SK-N-SH (cell line): ENCODE measurements around the gene SNX15. TPM values are rescaled to one million over a fixed set of nuclear protein-coding genes. Genes with fewer than 3 reads are reported as not detected.

Experiments used
- CTCF ChIA-PET: fragments of 300-600, 350-600 bp; formaldehyde crosslinking; extraction: SDS; loops from one replicate; lab custom pipeline; 2021; lab: Yijun Ruan, JAX
- POLR2A ChIA-PET: fragments of 350-600 bp; sonication (Branson Sonifier 250); formaldehyde crosslinking; extraction: SDS; loops from one replicate; lab custom pipeline; 2020; ENCODE audit warnings: antibody characterized with exemption, inconsistent platforms; lab: Yijun Ruan, JAX
- DNase-seq: peaks from one replicate; pipeline ENCODE4 v3.0.0; 2012
- H2AFZ ChIP-seq: fragments of 200-600 bp; sonication (generic); 2 replicates; pipeline ENCODE4 v1.8.1; 2016; ENCODE audit warnings: antibody characterized with exemption, mild to moderate bottlenecking, low read depth
- H3F3A ChIP-seq: fragments of 200-600 bp; sonication (generic); replicated peaks from 2 replicates; pipeline ENCODE3; 2016; ENCODE audit warnings: antibody characterized with exemption, mild to moderate bottlenecking; ENCODE audit not compliant: insufficient read depth
- H3K27ac ChIP-seq, 2 experiments: fragments of 200-500 bp in 1 of 2; fragments of 200-600 bp in 1 of 2; sonication (Bioruptor generic) in 1 of 2; sonication (generic), shearing (Covaris generic) in 1 of 2; 2 replicates each; pipeline versions ENCODE4 v1.5.1 to v1.6.1; 2014 to 2016; ENCODE audit warnings: low read depth in 2 of 2, inconsistent platforms in 1 of 2, low read length in 1 of 2, mild to moderate bottlenecking in 1 of 2, mixed read lengths in 1 of 2
- H3K27me3 ChIP-seq: fragments of 200-600 bp; sonication (generic), shearing (Covaris generic); 2 replicates; pipeline ENCODE4 v1.6.1; 2016; ENCODE audit warnings: mixed run types; ENCODE audit not compliant: insufficient read depth
- H3K36me3 ChIP-seq, 2 experiments: fragments of 200-500 bp in 1 of 2; fragments of 200-600 bp in 1 of 2; sonication (Bioruptor generic) in 1 of 2; sonication (generic) in 1 of 2; replicated peaks in 1 of 2; 2 replicates each; pipeline versions ENCODE3 to v1.5.1; 2014 to 2016; ENCODE audit warnings: low read length in 1 of 2, mild to moderate bottlenecking in 1 of 2; ENCODE audit not compliant: insufficient read depth in 2 of 2, control insufficient read depth in 1 of 2
- H3K4me1 ChIP-seq, 2 experiments: fragments of 200-500 bp in 1 of 2; fragments of 200-600 bp in 1 of 2; sonication (Bioruptor generic) in 1 of 2; sonication (generic), shearing (Covaris generic) in 1 of 2; 2 replicates each; pipeline versions ENCODE4 v1.5.1 to v1.6.1; 2014 to 2016; ENCODE audit warnings: low read depth in 1 of 2, low read length in 1 of 2, mixed run types in 1 of 2; ENCODE audit not compliant: insufficient read depth in 2 of 2, control insufficient read depth in 1 of 2
- H3K4me2 ChIP-seq: fragments of 200-600 bp; sonication (generic), shearing (Covaris generic); 2 replicates; pipeline ENCODE4 v1.6.1; 2017; ENCODE audit warnings: mixed run types
- H3K4me3 ChIP-seq, 2 experiments: fragments of 200-500 bp in 1 of 2; fragments of 200-600 bp in 1 of 2; sonication (Bioruptor generic) in 1 of 2; sonication (generic), shearing (Covaris generic) in 1 of 2; 2 replicates each; pipeline versions ENCODE4 v1.5.1 to v1.8.1; 2014 to 2016; ENCODE audit warnings: low read depth in 2 of 2, inconsistent platforms in 1 of 2, low read length in 1 of 2, mild to moderate bottlenecking in 1 of 2, mixed read lengths in 1 of 2, moderate library complexity in 1 of 2
- H3K79me2 ChIP-seq: fragments of 200-600 bp; sonication (generic); 2 replicates; pipeline ENCODE4 v1.8.1; 2017; ENCODE audit warnings: mild to moderate bottlenecking; ENCODE audit not compliant: insufficient read depth
- H3K9ac ChIP-seq: fragments of 200-600 bp; sonication (generic); 2 replicates; pipeline ENCODE4 v1.6.1; 2017; ENCODE audit warnings: mixed run types
- H3K9me2 ChIP-seq: fragments of 200-600 bp; sonication (generic); 2 replicates; pipeline ENCODE4 v1.6.1; 2017; ENCODE audit warnings: mixed run types
- H3K9me3 ChIP-seq: fragments of 200-600 bp; sonication (generic); 2 replicates; pipeline ENCODE4 v1.6.1; 2017; ENCODE audit warnings: mixed run types, mild to moderate bottlenecking, moderate library complexity
- H4K20me1 ChIP-seq: fragments of 200-600 bp; sonication (generic); 2 replicates; pipeline ENCODE4 v1.6.1; 2017; ENCODE audit warnings: mild to moderate bottlenecking, mixed run types; ENCODE audit not compliant: insufficient read depth
- CHD2 ChIP-seq: fragments of 150-350 bp; IDR thresholded peaks from 2 replicates; pipeline ENCODE4 v1.6.1; 2018; ENCODE audit warnings: low read length; ENCODE audit not compliant: partially characterized antibody
- ELF1 ChIP-seq: IDR thresholded peaks from 2 replicates; pipeline ENCODE4 v1.4.0; 2012
- FOXM1 ChIP-seq: IDR thresholded peaks from 2 replicates; pipeline ENCODE4 v1.4.0; 2012; ENCODE audit warnings: low read depth, mild to moderate bottlenecking
- GABPA ChIP-seq: IDR thresholded peaks from 2 replicates; pipeline ENCODE4 v1.4.0; 2012; ENCODE audit warnings: low read depth, mild to moderate bottlenecking
- MEF2A ChIP-seq: IDR thresholded peaks from 2 replicates; pipeline ENCODE4 v1.4.0; 2012; ENCODE audit warnings: low read depth, borderline replicate concordance
- MXI1 ChIP-seq: IDR thresholded peaks from 2 replicates; pipeline ENCODE4 v1.6.1; 2012; ENCODE audit warnings: mild to moderate bottlenecking, low read depth, low read length, improper control_type of control experiment
- NFIC ChIP-seq: IDR thresholded peaks from 2 replicates; pipeline ENCODE4 v1.4.0; 2012; ENCODE audit warnings: borderline replicate concordance
- POLR2AphosphoS5 ChIP-seq: IDR thresholded peaks from 2 replicates; pipeline ENCODE4 v1.6.1; 2012; ENCODE audit warnings: low read depth, low read length
- RFX5 ChIP-seq: IDR thresholded peaks from 2 replicates; pipeline ENCODE4 v1.6.1; 2012; ENCODE audit warnings: mild to moderate bottlenecking, improper control_type of control experiment, low read length
- YY1 ChIP-seq: IDR thresholded peaks from 2 replicates; pipeline ENCODE4 v1.4.0; 2012; ENCODE audit warnings: low read depth, mild to moderate bottlenecking
- WGBS: methylation state at CpG from one replicate; pipeline ENCODE4 v1.1.6; 2017; ENCODE audit warnings: low lambda C conversion rate; 5-methylcytosine and 5-hydroxymethylcytosine counted together
- polyA plus RNA-seq, 3 experiments: library from polyadenylated mRNA; depleted of rRNA; stranded (reverse); fragments of >200 nt; gene quantifications; 2 replicates each; pipeline ENCODE4 v1.2.3, GENCODE V29; 2012
- TF ChIP-seq, protein P1 (sequence below): IDR thresholded peaks from 2 replicates; pipeline ENCODE4 v1.4.0; 2012; ENCODE audit warnings: low read depth, borderline replicate concordance
- TF ChIP-seq, protein P2 (sequence below): fragments of 150-350 bp; IDR thresholded peaks from 2 replicates; pipeline ENCODE4 v1.6.1; 2017; ENCODE audit warnings: antibody characterized with exemption, low read length, low read depth, borderline replicate concordance
- TF ChIP-seq, protein P3 (sequence below): fragments of 150-350 bp; IDR thresholded peaks from 2 replicates; pipeline ENCODE4 v1.6.1; 2016; ENCODE audit warnings: mild to moderate bottlenecking, low read depth, low read length

SNX15 gene
- polyA plus RNA-seq, 1 of the 3 experiments (the other 2 are of a cell fraction) = 17.2 TPM

- Histone ChIP-seq H3K4me2 (peak overlapping the region; percentile 76), H3K9me3 (no peaks in the 10 kb centered on the region), H3K36me3 (peaks cover 0 to 3% of the 10 kb centered on the region in 2 experiments), H3K4me1 (peaks cover 0 to 5% of the 10 kb centered on the region in 2 experiments; a peak in 2 of 4 replicates), H2AFZ (peak overlapping the region; percentile 79), H4K20me1 (no peaks in the 10 kb centered on the region), H3K9me2 (no peaks in the 10 kb centered on the region), H3K9ac (0 out of 2 replicates have a peak overlapping the region, but pooled peaks have one; percentile 60), H3K27me3 (no peaks in the 10 kb centered on the region), H3F3A (no peaks in the 10 kb centered on the region), H3K27ac (peak overlapping the region; percentile 67 to 91), H3K79me2 (peaks cover 4% of the 10 kb centered on the region; the same call in 1 of the 2 replicates), H3K4me3 (peak overlapping the region; percentile 60 to 71)
- WGBS = 45% methylated on average over 10 of the region's 10 CpGs
- DNase-seq = no peak
- POLR2A ChIA-PET = interaction anchor here (1.3 kb wide), 1 partner anchor 14 kb away, joined by 5 read pairs; the partner anchor contains the start of gene SAC3D1
- TF ChIP-seq, protein P1, sequence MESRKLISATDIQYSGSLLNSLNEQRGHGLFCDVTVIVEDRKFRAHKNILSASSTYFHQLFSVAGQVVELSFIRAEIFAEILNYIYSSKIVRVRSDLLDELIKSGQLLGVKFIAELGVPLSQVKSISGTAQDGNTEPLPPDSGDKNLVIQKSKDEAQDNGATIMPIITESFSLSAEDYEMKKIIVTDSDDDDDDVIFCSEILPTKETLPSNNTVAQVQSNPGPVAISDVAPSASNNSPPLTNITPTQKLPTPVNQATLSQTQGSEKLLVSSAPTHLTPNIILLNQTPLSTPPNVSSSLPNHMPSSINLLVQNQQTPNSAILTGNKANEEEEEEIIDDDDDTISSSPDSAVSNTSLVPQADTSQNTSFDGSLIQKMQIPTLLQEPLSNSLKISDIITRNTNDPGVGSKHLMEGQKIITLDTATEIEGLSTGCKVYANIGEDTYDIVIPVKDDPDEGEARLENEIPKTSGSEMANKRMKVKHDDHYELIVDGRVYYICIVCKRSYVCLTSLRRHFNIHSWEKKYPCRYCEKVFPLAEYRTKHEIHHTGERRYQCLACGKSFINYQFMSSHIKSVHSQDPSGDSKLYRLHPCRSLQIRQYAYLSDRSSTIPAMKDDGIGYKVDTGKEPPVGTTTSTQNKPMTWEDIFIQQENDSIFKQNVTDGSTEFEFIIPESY = no peak
- TF ChIP-seq NFIC = no peak
- CTCF ChIA-PET = interaction anchor here (0.6 to 6.0 kb wide), 6 partner anchors 9 to 83 kb away, joined by 3 to 56 read pairs (median 6); partner anchors contain the start of genes ARL2, BATF2 and SAC3D1
Observed at GRCh38 chr11:65026810-65027209, 429 bp upstream of the SNX15 start.

DNA sequence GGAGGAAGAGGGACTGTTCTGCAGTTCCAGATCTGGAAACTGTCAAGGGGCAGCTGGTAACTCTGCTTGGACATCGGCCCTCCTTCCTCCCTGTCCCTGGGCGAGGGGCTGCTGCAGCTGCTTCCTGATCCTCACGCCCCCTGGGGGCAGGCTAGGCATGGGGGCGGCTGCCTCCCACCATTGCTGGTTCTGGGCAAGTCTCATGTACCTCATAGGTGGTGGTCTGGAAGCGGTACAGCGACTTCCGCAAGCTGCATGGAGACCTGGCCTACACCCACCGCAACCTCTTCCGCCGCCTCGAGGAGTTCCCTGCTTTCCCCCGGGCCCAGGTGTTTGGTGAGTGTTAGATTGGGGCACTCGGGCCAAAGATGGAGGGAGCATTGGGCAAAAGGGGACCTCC is 5.0 kb downstream of the SNX15 start:
- no peak overlapping the region for H3K4me2 ChIP-seq
- H3K9me2 ChIP-seq = no peaks in the 10 kb centered on the region
- H3K9me3 ChIP-seq = no peaks in the 10 kb centered on the region
- TF ChIP-seq MEF2A (no peak), RFX5 (no peak), POLR2AphosphoS5 (no peak), CHD2 (no peak), ELF1 (no peak), YY1 (no peak), FOXM1 (no peak), MXI1 (no peak), GABPA (no peak)
- TF ChIP-seq, protein P2, sequence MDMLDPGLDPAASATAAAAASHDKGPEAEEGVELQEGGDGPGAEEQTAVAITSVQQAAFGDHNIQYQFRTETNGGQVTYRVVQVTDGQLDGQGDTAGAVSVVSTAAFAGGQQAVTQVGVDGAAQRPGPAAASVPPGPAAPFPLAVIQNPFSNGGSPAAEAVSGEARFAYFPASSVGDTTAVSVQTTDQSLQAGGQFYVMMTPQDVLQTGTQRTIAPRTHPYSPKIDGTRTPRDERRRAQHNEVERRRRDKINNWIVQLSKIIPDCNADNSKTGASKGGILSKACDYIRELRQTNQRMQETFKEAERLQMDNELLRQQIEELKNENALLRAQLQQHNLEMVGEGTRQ = no peak
- TF ChIP-seq, protein P3, sequence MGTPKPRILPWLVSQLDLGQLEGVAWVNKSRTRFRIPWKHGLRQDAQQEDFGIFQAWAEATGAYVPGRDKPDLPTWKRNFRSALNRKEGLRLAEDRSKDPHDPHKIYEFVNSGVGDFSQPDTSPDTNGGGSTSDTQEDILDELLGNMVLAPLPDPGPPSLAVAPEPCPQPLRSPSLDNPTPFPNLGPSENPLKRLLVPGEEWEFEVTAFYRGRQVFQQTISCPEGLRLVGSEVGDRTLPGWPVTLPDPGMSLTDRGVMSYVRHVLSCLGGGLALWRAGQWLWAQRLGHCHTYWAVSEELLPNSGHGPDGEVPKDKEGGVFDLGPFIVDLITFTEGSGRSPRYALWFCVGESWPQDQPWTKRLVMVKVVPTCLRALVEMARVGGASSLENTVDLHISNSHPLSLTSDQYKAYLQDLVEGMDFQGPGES = no peak
- peaks cover 0 to 2% of the 10 kb centered on the region in 2 experiments; a peak in 1 of 4 replicates for H3K4me1 ChIP-seq
- no peaks in the 10 kb centered on the region for H3F3A ChIP-seq
- 88% methylated on average over 9 of the region's 13 CpGs for WGBS
- H3K9ac ChIP-seq = no peak overlapping the region
- ChIA-PET CTCF (interaction anchor here (0.9 to 1.1 kb wide), 3 partner anchors 9 to 144 kb away, joined by 3 to 4 read pairs (median 3); partner anchors contain the start of gene SAC3D1), POLR2A (interaction anchor here (0.8 to 1.4 kb wide), 2 partner anchors 18 to 65 kb away, joined by 3 read pairs; partner anchors contain the start of gene ARL2)
- no peak for DNase-seq
- H3K27me3 ChIP-seq = no peaks in the 10 kb centered on the region
- no peak overlapping the region for H3K27ac ChIP-seq
- H3K79me2 ChIP-seq = peaks cover 4% of the 10 kb centered on the region; the same call in 1 of the 2 replicates
- no peak overlapping the region for H2AFZ ChIP-seq
- H3K4me3 ChIP-seq = no peak overlapping the region
- no peaks in the 10 kb centered on the region for H4K20me1 ChIP-seq
- H3K36me3 ChIP-seq = peaks cover 8 to 10% of the 10 kb centered on the region in 2 experiments
